CD4-positive, alpha-beta T cell treated with Interleukin-21 for 1 hour (primary cell): ENCODE data around the gene SF3B3.
A peak's percentile ranks its signal among the peaks of the same experiment; 100 is the strongest.

Source experiments
- DNase-seq: peaks from one replicate; pipeline ENCODE4 v3.0.0-alpha.2; 2020

SF3B3 gene

GRCh38 chr16:70523743-70524398, at the start of gene SF3B3:
TSS of gene SF3B3 (plus strand) at chr16:70523816. CDS start at chr16:70526657, 2,841 bp downstream.
- DNase-seq = no peak

DNA sequence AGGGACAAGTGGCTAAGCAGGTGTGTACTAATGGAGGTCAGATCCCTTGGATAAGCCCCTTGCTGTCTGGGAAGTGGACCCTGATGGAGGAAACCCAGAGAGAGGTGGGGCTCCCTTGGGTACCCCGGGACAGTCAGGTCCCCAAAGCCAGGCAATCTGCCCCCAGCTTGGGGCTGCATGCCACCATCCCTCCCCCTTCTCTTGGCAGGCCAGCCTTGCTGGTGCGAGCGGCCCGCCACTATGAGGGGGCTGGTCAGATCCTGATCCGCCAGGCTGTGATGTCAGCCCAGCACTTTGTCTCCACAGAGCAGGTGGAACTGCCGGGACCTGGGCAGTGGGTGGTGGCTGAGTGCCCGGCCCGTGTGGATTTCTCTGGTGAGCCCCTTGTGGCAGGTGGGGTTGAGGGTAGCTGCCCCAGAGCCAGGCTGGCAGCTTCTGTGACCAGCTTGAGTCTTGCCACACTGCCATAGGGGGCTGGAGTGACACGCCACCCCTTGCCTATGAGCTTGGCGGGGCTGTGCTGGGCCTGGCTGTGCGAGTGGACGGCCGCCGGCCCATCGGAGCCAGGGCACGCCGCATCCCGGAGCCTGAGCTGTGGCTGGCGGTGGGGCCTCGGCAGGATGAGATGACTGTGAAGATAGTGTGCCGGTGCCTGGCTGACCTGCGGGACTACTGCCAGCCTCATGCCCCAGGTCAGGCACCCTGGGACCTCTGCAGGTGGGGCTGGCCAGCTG, 49.1 kb upstream of the SF3B3 start:
- DNase-seq = no peak

DNA sequence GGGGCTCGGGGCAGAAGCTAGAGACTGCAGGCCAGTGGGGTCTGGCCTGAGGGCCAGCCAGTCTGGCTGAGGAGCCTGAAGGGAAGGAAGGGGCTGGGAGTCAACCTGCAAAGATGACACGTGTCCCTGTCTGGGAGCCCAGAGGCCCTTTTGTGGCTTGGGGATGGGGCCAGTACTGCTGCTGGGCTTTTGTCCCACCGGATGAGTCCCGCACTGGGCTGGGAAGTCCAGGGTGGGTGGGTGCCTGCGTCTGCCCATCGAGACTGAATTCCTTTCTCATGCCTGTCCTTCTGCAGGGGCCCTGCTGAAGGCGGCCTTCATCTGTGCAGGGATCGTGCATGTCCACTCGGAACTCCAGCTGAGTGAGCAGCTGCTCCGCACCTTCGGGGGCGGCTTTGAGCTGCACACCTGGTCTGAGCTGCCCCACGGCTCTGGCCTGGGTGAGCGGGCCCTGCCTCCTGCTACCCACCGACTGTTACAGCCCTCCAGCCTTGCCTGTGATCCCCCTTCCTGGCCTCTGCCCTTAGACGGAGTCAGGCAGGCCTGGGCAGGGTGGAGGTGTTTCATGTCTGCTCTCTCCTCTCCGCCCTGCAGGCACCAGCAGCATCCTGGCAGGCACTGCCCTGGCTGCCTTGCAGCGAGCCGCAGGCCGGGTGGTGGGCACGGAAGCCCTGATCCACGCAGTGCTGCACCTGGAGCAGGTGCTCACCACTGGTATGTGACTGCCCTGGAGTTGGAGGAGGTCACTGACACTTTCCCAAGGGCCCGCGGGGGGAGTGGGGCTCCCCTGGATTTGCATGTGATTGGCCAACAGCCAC, 48.4 kb upstream of the SF3B3 start:
- DNase-seq = no peak

DNA sequence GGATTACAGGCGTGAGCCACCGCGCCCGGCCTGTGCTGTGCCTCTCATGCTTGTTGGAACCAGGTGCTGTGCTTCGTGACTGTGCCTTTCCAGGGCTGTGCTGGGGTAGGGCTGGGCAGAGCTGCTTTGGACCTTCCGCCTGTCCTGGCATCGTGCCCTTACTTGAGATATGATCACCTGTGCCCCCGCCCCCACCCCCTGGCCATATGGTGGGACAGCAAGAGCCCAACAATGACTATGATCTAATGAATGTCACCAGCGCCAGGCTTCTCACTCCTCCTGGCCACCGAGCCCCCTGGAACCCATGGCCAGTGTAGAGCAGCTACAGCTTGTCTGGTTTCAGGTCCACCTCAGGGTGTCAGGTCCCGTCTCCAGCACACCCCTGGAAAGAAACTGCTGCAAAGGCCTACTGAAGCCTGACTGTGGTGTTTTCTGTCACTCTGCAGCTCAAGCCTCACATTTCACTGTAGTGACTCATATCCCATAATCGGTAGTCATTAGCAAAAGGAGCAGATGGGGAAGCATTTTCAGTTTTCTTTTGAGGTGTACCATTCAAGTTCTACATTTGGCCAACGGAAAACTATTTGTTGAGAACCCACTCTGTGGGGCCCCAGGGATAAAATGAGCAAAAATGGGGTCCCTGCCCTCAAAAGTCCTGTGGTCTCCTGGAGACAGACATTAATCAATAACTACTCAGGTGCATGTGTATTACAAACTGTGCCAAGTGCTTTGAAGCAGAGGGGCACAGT, 47.2 kb upstream of the SF3B3 start:
- no peak for DNase-seq

DNA sequence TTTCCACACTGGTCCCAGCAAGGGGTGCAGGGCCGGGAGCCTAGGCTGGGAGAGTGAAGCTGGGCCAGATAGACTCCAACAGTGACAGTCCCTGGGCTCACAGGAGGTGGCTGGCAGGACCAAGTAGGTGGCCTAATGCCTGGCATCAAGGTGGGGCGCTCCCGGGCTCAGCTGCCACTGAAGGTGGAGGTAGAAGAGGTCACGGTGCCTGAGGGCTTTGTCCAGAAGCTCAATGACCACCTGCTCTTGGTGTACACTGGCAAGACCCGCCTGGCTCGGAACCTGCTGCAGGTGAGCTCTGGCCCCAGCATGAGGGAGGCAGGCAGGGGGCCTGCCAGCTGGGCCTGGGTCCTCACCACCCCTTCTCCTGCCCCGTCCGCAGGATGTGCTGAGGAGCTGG, 45.4 kb upstream of the SF3B3 start:
- DNase-seq = no peak

GRCh38 chr16:70478912-70479341, 44.7 kb upstream of the SF3B3 start:
- no peak for DNase-seq

GRCh38 chr16:70480127-70481105, 43.2 kb upstream of the SF3B3 start:
- DNase-seq = no peak

- DNase-seq = no peak
Measured at GRCh38 chr16:70481929-70482536, 41.6 kb upstream of the SF3B3 start.

DNA sequence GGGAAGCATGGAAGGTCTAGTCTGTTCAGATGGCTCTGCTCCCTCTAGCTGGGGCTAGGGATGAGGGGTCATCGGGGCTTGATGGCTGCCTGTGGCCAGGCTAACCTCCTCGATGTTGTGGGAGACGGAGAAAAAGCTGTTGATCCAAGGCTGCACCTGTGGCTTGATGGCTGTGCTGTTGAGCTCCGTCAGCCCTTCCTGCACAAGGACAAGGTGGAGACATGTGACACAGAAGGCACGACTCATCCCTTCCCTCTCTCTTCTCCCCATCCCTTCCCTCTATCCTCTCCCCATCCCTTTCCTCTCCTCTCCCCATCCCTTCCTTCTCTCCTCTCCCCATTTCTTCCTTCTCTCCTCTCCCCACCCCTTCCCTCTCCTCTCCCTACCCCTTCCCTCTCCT, 41.0 kb upstream of the SF3B3 start:
- DNase-seq = no peak

DNA sequence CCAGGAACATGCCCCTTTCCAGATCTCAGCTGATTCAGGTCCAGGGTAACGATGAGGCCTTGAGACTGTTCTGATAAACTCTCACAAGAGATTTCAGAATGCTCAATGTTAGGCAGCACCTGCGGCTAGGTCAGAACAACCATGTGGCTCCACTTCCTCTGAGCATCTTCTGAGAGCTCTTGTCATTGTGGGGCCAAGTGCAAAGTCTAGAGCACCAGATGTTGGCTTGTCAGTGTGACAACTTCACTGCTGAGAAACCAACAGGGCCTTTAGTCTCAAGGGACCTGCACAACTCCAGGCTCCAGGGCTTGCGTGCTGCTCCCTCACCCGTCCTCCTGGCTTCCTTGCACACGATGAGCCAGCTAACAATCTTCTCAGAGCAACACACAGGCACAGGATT, 40.2 kb upstream of the SF3B3 start:
- DNase-seq = no peak

DNA sequence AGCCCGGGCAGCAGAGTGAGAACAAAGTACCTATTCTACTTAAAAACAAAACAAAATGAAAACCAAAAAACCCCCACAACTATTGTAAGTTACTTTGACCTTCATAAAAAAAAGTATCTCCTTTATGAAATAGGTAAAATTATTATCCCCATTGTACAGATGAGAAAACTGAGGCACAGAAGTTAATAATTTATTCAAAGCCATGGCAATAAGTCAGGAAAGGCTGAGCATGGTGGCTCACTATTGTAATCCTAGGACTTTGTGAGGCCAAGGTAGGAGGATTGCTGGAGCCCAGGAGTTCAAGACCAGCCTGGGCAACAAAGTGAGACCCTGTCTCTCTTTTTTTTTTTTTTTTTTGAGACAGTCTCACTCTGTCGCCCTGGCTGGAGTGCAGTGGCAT, 38.7 kb upstream of the SF3B3 start:
- no peak for DNase-seq

- no peak for DNase-seq
Measured at GRCh38 chr16:70490261-70490660, 33.4 kb upstream of the SF3B3 start.

GRCh38 chr16:70493802-70494201, 29.8 kb upstream of the SF3B3 start:
- DNase-seq = no peak

DNA sequence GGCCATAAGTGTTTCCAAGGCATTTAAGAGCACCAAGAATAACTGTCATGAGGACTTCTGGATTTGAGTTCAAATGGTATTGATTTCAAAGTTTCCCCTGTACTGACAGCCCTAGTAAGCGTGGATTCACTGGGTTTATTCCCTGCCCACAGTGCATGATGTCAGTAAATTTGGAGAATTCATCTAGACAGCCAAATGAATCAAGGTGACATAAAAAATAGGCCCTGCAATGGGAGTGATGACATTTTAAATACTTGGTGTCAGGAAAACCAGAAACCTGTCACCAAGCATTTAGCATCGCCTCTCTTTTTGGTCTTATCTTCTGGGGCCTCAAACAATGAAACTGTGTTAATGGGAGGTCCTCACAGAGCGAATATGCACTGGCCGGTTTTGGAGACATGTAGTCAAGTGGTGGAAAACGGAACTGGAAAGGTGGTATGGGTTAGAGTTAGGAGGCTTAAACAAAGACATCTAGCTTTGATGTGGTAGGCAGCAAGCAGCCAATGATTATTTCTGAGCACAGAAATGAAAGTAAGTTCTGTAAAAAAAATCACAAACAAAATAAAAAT, 29.3 kb upstream of the SF3B3 start:
- DNase-seq = no peak

- DNase-seq = no peak
Measured at GRCh38 chr16:70494777-70495176, 28.8 kb upstream of the SF3B3 start.

- DNase-seq = no peak
Measured at GRCh38 chr16:70495425-70496182, 28.0 kb upstream of the SF3B3 start.

DNA sequence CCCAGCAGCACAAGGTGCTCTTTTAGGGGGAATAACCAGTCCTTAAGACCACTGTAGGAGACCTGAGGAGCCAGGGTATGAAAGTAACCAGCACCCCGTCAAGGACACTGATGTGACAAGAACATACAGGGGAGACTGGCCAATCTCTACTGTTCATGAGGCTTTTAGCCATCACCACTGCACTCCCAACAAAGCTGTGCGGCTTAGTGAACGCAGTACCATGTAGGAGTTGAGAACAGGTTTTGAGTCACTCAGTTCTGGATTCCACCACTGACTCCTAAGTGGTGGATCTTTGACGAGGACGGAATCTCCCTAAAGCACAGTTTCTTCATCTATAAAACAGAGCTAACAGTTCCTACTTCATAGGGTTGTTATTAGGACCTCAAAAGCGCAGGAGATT, 27.1 kb upstream of the SF3B3 start:
- no peak for DNase-seq

- DNase-seq = peak; percentile 44
Measured at GRCh38 chr16:70508752-70509151, 14.9 kb upstream of the SF3B3 start.

DNA sequence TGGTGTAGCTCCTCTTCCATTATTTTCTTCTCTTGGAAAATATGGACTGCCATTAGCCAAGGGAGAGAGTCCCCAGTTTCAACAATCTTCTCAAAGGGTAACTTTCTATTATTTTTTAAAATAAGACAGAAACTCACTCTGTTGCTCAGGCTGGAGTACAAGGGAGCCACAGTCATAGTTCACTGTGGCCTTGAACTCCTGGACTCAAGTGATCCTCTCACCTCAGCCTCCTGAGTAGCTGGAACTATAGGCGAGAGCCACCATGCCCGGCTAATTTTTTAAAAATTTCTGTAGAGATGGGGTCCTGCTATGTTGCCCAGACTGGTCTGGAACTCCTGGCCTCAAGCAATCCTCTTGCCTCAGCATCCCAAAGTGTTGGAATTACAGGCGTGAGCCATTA, 13.4 kb upstream of the SF3B3 start:
- DNase-seq = no peak

DNA sequence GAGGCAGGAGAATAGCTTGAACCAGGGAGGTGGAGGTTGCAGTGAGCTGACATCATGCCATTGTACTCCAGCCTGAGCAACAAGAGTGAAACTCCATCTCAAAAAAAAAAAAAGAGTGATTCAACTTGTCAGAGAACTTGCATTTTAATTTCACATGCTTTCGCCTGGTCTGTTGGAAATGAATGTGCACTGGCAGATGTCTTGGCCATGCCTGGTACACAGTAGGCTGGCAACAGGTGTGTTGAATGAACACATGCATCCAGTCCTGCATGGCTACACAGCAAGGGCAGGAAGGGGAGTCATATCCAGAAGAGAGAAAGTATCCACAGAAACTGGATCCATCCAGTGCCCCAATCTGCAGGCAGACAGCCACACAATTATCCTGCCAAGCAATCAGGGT, 11.8 kb upstream of the SF3B3 start:
- no peak for DNase-seq
